Measurements from ENCODE around the gene ZNRF2. TPM values are rescaled to one million over a fixed set of nuclear protein-coding genes. Genes with fewer than 3 reads are reported as not detected.

The ZNRF2 gene
- polyA plus RNA-seq, 1 experiment: 0.74 TPM

DNA sequence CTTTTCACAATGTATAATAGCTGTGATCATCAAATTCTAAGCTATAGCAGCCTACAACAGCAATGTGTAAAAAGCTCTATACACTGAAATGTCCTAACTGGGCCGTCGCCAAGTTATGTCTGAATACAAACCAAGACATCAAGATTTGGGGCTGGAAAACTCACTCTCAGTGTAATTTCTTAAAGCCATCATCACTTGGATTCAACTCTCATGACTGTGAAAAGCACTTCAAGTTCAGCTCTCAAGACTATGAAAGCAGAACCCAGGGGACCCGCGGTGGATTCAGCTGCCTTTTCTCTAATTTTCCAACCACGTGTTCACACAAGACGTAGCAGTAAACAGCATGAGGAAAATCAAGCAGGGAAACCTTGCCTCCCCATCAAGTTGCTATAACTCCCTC lies 15.8 kb upstream of the ZNRF2 start:
- Histone ChIP-seq H3K4me3 (ENCODE audit: low read depth, low read length) (no peak overlapping the region), H3K27me3 (ENCODE audit: control insufficient read depth, insufficient read depth, low read length) (peaks cover 11% of the 10 kb centered on the region), H3K27ac (ENCODE audit: low read depth, low read length) (no peak overlapping the region), H3K9me3 (ENCODE audit: control insufficient read depth, insufficient read depth, low read length) (no peaks in the 10 kb centered on the region)
- ChIA-PET CTCF (interaction anchor here (1.2 kb wide), 1 partner anchor 242 kb away, joined by 4 read pairs; no protein-coding TSS in a partner anchor), POLR2A (no interaction called here)
- DNase-seq (ENCODE audit: low read depth, low spot score): no peak
- TF ChIP-seq CTCF (IDR thresholded peaks at IDR 0.05; ENCODE audit: low read depth, low read length): no peak

- POLR2A ChIA-PET: no interaction called here
- no peak for TF ChIP-seq CTCF (IDR thresholded peaks at IDR 0.05; ENCODE audit: low read depth, low read length)
These were observed 14.9 kb upstream of the ZNRF2 start for GRCh38 chr7:30269490-30269889.

GRCh38 chr7:30270921-30271320 lies 13.5 kb upstream of the ZNRF2 start:
- Histone ChIP-seq H3K4me3 (ENCODE audit: low read depth, low read length) (no peak overlapping the region), H3K27ac (ENCODE audit: low read depth, low read length) (no peak overlapping the region), H3K27me3 (ENCODE audit: control insufficient read depth, insufficient read depth, low read length) (peaks cover 11% of the 10 kb centered on the region), H3K9me3 (ENCODE audit: control insufficient read depth, insufficient read depth, low read length) (no peaks in the 10 kb centered on the region)
- TF ChIP-seq CTCF (IDR thresholded peaks at IDR 0.05; ENCODE audit: low read depth, low read length): no peak
- CTCF ChIA-PET: no interaction called here
- no peak for DNase-seq (ENCODE audit: low read depth, low spot score)
- POLR2A ChIA-PET: no interaction called here

More at GRCh38 chr7:30269490-30269889, 14.9 kb upstream of the ZNRF2 start:
- no peak for DNase-seq (ENCODE audit: low read depth, low spot score)
- no peak overlapping the region for H3K27ac ChIP-seq (ENCODE audit: low read depth, low read length)
- CTCF ChIA-PET: interaction anchor here (1.2 kb wide), 1 partner anchor 241 kb away, joined by 4 read pairs; no protein-coding TSS in a partner anchor
- no peaks in the 10 kb centered on the region for H3K9me3 ChIP-seq (ENCODE audit: control insufficient read depth, insufficient read depth, low read length)
- no peak overlapping the region for H3K4me3 ChIP-seq (ENCODE audit: low read depth, low read length)
- peaks cover 11% of the 10 kb centered on the region for H3K27me3 ChIP-seq (ENCODE audit: control insufficient read depth, insufficient read depth, low read length)

DNA sequence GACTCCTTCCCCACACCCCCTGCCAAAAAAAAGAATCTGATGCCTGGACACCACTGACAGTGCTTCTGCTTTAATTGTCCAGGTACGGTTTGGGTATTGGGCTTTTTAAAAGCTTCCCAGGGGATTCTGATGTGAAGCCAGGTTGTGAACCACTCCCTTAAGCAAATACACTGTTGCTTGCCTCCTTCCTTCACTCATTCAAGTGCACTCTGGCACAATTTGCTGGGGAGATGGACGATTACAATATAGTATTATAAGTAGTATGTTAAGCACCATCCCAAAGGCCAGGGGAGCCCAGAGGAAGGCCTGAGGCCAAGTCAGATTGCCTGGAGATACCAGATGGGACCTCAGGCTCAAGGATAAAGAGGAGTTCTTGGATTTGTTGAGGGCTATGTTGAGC lies 12.3 kb upstream of the ZNRF2 start:
- no peak for DNase-seq (ENCODE audit: low read depth, low spot score)
- H3K27ac ChIP-seq (ENCODE audit: low read depth, low read length): no peak overlapping the region
- H3K9me3 ChIP-seq (ENCODE audit: control insufficient read depth, insufficient read depth, low read length): no peaks in the 10 kb centered on the region
- no peak overlapping the region for H3K4me3 ChIP-seq (ENCODE audit: low read depth, low read length)
- CTCF ChIA-PET: interaction anchor here (5.1 kb wide), 1 partner anchor 140 kb away, joined by 54 read pairs; no protein-coding TSS in a partner anchor
- H3K27me3 ChIP-seq (ENCODE audit: control insufficient read depth, insufficient read depth, low read length): peaks cover 11% of the 10 kb centered on the region
- no peak for TF ChIP-seq CTCF (IDR thresholded peaks at IDR 0.05; ENCODE audit: low read depth, low read length)
- POLR2A ChIA-PET: no interaction called here

- DNase-seq (ENCODE audit: low read depth, low spot score): no peak
- H3K27ac ChIP-seq (ENCODE audit: low read depth, low read length): no peak overlapping the region
- no peak for TF ChIP-seq CTCF (IDR thresholded peaks at IDR 0.05; ENCODE audit: low read depth, low read length)
- CTCF ChIA-PET: interaction anchor here (1.3 to 6.7 kb wide), 3 partner anchors 109 to 290 kb away, joined by 3 to 93 read pairs (median 54); no protein-coding TSS in a partner anchor
- POLR2A ChIA-PET: no interaction called here
- H3K9me3 ChIP-seq (ENCODE audit: control insufficient read depth, insufficient read depth, low read length): no peaks in the 10 kb centered on the region
- no peak overlapping the region for H3K4me3 ChIP-seq (ENCODE audit: low read depth, low read length)
- peaks cover 11% of the 10 kb centered on the region for H3K27me3 ChIP-seq (ENCODE audit: control insufficient read depth, insufficient read depth, low read length)
These were observed 10.8 kb upstream of the ZNRF2 start for GRCh38 chr7:30273552-30273951.

Measured in AG04450 (cell line).